Fibroblast of pulmonary artery (primary cell): Measurements from ENCODE around the gene REXO1.

Experiments used
- DNase-seq: peaks from one replicate; pipeline ENCODE4 v3.0.0-alpha.2; 2010; ENCODE audit warnings: low read depth
- H3K4me3 ChIP-seq: replicated peaks from 2 replicates; pipeline ENCODE4 v1.5.1; 2011; ENCODE audit warnings: low read depth, mild to moderate bottlenecking, control low read depth, low read length, moderate library complexity
- TF ChIP-seq, protein P1 (sequence below): IDR thresholded peaks from 2 replicates; pipeline ENCODE4 v1.5.1; 2011; ENCODE audit warnings: mild to moderate bottlenecking, control low read depth, low read length, inconsistent platforms; ENCODE audit errors: missing control alignments

The REXO1 gene

DNA sequence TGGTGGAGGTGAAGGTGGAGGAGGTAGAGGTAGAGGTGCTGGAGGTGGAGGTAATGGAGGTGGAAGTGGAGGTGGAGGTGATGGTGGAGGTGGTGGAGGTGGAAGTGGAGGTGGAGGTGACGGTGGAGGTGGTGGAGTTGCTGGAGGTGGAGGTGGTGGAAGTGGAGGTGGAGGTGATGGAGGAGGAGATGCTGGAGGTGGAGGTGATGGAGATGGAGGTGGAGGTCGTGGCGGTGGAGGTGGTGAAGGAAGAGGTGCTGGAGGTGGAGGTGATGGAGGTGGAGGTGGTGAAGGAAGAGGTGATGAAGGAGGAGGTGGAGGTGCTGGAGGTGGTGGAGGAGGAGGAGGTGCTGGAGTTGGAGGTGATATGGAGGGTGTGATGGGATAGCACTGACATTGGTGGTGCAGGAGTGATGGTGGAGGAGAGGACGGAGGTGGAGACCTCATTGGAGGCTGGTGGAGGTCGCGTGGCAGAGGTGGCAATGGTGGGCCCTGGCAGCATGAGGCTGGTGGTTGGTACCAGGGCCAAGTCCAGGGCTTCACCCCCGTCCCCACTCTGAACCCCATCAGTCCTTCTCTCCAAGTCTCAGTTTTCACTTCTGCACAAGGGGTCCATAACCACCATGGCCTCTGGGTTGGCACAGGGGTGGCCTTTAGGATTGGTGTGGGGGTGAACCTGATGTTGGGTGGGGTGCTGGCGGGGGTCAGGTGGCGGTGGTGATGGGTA lies 79.2 kb downstream of the REXO1 start:
- H3K4me3 ChIP-seq = no peak overlapping the region
- TF ChIP-seq, protein P1, sequence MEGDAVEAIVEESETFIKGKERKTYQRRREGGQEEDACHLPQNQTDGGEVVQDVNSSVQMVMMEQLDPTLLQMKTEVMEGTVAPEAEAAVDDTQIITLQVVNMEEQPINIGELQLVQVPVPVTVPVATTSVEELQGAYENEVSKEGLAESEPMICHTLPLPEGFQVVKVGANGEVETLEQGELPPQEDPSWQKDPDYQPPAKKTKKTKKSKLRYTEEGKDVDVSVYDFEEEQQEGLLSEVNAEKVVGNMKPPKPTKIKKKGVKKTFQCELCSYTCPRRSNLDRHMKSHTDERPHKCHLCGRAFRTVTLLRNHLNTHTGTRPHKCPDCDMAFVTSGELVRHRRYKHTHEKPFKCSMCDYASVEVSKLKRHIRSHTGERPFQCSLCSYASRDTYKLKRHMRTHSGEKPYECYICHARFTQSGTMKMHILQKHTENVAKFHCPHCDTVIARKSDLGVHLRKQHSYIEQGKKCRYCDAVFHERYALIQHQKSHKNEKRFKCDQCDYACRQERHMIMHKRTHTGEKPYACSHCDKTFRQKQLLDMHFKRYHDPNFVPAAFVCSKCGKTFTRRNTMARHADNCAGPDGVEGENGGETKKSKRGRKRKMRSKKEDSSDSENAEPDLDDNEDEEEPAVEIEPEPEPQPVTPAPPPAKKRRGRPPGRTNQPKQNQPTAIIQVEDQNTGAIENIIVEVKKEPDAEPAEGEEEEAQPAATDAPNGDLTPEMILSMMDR = no peak
- DNase-seq = no peak

DNA sequence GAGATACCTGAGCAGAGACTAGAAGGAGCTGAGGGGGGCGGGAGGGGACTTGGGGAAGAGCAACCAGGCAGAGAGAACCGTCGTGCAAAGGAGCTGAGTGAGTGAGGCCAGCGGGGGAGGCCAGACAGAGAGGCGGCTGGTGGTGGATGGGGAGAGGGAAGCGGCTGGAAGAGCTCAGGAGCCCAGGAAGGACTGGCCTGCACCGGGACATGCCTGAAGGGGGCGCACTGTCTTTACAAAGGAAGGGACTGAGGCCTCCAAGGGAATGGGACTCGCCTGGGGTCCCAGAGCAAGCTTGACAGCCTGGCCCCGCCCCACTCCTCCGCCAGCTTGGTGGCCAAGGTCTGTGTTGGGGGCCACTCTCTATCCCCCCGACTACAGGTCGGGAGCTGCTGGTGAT lies 80.0 kb downstream of the REXO1 start:
- TF ChIP-seq, protein P1 = peak; percentile 26
- DNase-seq = no peak
- no peak overlapping the region for H3K4me3 ChIP-seq

DNA sequence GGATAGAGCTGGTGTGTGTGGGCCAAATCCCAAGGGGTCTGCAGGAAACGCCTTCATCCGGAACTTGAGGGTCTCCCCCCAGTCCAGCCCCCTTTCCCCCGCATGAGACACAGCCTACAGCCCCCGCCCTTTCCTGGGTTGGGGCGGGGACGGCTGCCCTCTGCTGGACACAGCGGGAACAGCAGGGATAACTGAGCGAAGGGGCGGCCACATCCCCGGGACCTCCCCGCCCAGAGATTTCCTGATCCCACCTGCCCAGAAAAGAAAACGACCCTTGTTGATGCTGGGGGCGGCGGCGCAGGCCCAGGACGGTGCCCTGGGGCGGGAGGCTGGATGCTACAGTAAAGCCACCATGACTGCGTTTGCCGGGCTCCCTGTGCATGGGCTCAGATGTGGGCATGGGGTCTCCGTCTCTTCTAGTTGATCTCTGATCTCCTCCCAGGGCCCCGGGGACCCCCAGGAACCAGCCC lies 80.8 kb downstream of the REXO1 start:
- TF ChIP-seq, protein P1 = peak; percentile 76
- no peak for DNase-seq
- no peak overlapping the region for H3K4me3 ChIP-seq

DNA sequence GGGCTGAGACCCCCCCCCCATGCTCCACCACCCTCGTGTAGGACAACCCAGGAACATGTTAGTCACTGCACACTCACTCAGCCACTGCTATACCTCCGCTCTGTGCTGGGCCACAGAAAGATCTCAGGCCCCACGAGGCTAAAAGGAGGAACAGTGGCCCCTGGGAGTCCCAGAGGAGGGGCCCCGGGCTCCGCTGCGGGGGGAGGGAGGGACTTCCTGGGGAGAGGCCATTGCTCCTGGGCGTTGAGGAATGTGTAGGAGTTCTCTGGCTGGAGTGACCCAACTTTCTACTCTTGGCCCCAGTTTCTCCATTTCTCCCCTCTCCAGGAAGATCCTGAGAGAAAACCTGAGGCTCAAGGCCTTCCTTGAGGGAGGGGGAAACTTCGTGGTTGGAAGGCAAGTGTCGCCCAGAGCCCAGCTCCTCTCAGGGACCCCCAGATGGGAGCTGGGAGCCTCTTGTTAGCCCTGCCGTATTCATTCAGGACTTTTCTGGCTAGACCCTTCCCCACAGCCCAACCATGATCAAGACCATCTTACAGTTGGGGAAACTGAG lies 81.4 kb downstream of the REXO1 start:
- H3K4me3 ChIP-seq = no peak overlapping the region
- TF ChIP-seq, protein P1 = no peak
- no peak for DNase-seq

DNA sequence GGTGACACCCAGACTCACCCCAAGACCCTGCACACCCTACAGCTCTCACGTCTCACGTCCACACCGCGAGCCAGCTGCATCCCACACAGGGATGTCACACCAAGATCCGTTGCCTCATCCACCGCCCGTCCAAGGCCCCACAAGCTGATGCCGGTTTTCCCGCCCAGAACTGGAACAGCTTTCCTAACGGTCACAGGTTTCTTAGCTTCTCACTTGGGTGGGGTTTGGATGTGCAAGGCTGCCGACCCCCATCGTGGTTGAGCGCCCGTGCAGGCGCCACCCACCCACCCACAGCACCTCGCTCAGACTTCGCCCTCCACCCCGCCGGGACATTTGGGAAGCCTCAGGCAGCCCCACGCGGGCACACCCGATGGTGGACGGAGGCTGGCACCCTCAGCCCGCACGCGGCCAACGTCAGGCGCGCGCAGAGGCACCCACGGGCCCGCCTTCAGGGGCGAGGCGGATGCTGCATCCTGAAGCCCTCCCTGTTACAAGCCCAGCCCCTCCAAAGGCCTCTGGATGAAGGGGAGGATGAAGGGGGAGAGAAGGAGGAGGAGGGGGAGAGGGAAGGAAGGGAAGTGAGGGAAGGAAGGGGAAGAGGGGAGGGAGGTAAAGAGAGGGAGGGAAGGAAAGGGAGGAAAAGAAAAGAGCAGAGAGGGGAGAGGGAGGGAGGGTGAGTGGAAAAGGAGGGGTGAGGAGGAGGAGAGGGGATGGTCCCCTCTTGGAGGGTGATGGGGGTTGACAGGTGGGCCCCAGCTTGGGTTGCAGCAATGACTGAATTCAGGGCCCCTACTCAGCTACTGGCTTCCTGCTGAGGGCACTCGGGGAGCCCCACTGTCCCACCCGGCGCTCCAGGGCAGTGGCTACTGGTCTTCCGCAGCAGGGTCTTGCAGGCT lies 82.1 kb downstream of the REXO1 start:
- no peak overlapping the region for H3K4me3 ChIP-seq
- DNase-seq = no peak
- TF ChIP-seq, protein P1 = no peak
